MCF 10A (cell line): ENCODE data around the gene HOXA3. TPM values are rescaled to one million over a fixed set of nuclear protein-coding genes. Genes with fewer than 3 reads are reported as not detected.

Experiments
- BruUV-seq: library from RNA; stranded (reverse); fragments of 400-500 nt; replicated peaks from 2 replicates; lab custom pipeline; 2021; lab: Mats Ljungman, UMichigan
- CTCF ChIA-PET: fragments of 300-600 bp; sonication (Branson Sonifier 250); formaldehyde crosslinking; extraction: SDS; loops from one replicate; lab custom pipeline; 2021; ENCODE audit warnings: antibody characterized with exemption, inconsistent platforms; lab: Yijun Ruan, JAX
- POLR2A ChIA-PET: fragments of 300-600, 350-650 bp; sonication (Branson Sonifier 250); formaldehyde crosslinking; extraction: SDS; loops from one replicate; lab custom pipeline; 2020; ENCODE audit warnings: antibody characterized with exemption, inconsistent platforms; lab: Yijun Ruan, JAX
- DNase-seq: peaks from one replicate; pipeline ENCODE4 v3.0.0-alpha.2; 2018; ENCODE audit not compliant: unreplicated experiment
- H3K27ac Mint-ChIP-seq: one replicate; pipeline ENCODE4 v1.8.0; 2022; ENCODE audit warnings: mild to moderate bottlenecking, low read depth, mixed read lengths; ENCODE audit not compliant: unreplicated experiment
- H3K27me3 Mint-ChIP-seq: one replicate; pipeline ENCODE4 v1.8.0; 2022; ENCODE audit warnings: mixed read lengths; ENCODE audit not compliant: insufficient read depth, unreplicated experiment
- H3K36me3 Mint-ChIP-seq: one replicate; pipeline ENCODE4 v1.8.0; 2022; ENCODE audit warnings: mild to moderate bottlenecking, moderate library complexity, mixed read lengths; ENCODE audit not compliant: insufficient read depth, unreplicated experiment
- H3K4me1 Mint-ChIP-seq: one replicate; pipeline ENCODE4 v1.8.0; 2022; ENCODE audit warnings: mixed read lengths; ENCODE audit not compliant: insufficient read depth, unreplicated experiment
- H3K4me3 Mint-ChIP-seq: one replicate; pipeline ENCODE4 v1.8.0; 2022; ENCODE audit warnings: mild to moderate bottlenecking, moderate library complexity, mixed read lengths; ENCODE audit not compliant: unreplicated experiment
- H3K9me3 Mint-ChIP-seq: one replicate; pipeline ENCODE4 v1.8.0; 2022; ENCODE audit warnings: mixed read lengths; ENCODE audit not compliant: unreplicated experiment
- intact Hi-C: fragments of 100-400 bp; cut with micrococcal nuclease; formaldehyde crosslinking; loops from 2 replicates; pipeline ENCODE4 v1.14.1; 2022
- total RNA-seq: library from RNA; stranded (reverse); gene quantifications from 2 replicates; pipeline ENCODE4 v1.2.3, GENCODE V29; 2022
- TF ChIP-seq, protein P1 (sequence below): fragments of 200-600 bp; IDR thresholded peaks from one replicate; pipeline ENCODE4 v1.8.0; 2022; ENCODE audit warnings: antibody characterized with exemption, mild to moderate bottlenecking; ENCODE audit not compliant: unreplicated experiment

The HOXA3 gene
- total RNA-seq, 1 experiment from 2014 or later, result 8.2 TPM

DNA sequence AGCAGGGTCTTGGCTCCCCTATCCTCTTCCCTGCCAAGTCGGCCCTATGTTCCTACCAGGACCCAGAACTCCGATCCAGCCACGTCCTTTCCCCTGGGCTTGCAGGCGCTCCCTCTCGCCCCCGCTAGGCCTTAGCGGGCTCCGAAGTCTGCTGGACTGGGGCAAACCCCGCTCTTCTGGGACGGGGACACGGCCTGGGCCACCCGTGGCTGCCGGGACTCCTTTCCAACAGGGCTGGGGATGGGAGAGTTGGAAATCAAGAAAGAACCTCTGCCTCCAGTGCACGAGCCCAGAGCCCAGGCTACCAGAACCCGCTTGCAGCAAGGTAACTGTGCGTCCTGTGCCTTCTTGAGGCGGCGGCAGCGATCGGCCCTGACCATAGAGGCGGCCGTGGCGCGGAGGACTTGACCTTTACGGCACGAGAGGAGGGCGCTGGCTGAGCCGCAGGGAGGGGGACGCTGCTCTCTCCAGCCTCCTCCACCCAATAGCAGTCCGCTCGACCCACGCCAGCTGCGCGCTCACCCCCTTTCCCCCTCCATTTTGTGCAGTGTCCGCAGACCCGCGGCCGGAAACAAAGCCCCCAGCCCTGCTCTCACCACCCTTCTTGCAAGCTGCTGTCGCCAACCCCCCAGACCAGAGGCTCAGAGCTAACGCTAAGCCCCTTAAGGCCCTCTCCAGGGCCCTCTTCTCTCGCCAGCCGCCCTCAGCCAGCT is 39.6 kb upstream of the HOXA3 start:
- H3K27me3 Mint-ChIP-seq, result peaks cover 12% of the 10 kb centered on the region
- H3K36me3 Mint-ChIP-seq, result no peaks in the 10 kb centered on the region
- no peak overlapping the region for H3K27ac Mint-ChIP-seq
- DNase-seq, result no peak
- no peak overlapping the region for H3K4me3 Mint-ChIP-seq
- TF ChIP-seq, protein P1, sequence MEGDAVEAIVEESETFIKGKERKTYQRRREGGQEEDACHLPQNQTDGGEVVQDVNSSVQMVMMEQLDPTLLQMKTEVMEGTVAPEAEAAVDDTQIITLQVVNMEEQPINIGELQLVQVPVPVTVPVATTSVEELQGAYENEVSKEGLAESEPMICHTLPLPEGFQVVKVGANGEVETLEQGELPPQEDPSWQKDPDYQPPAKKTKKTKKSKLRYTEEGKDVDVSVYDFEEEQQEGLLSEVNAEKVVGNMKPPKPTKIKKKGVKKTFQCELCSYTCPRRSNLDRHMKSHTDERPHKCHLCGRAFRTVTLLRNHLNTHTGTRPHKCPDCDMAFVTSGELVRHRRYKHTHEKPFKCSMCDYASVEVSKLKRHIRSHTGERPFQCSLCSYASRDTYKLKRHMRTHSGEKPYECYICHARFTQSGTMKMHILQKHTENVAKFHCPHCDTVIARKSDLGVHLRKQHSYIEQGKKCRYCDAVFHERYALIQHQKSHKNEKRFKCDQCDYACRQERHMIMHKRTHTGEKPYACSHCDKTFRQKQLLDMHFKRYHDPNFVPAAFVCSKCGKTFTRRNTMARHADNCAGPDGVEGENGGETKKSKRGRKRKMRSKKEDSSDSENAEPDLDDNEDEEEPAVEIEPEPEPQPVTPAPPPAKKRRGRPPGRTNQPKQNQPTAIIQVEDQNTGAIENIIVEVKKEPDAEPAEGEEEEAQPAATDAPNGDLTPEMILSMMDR, result no peak
- no peaks in the 10 kb centered on the region for H3K4me1 Mint-ChIP-seq
- ChIA-PET CTCF (interaction anchor here (3.2 kb wide), 1 partner anchor 13 kb away, joined by 10 read pairs; no protein-coding TSS in a partner anchor), POLR2A (no interaction called here)
- BruUV-seq, result no TSS peak
- no peaks in the 10 kb centered on the region for H3K9me3 Mint-ChIP-seq
- intact Hi-C loops, result loop anchor here (10.0 kb wide), 1 partner anchor 1733 kb away; no protein-coding TSS in a partner anchor

DNA sequence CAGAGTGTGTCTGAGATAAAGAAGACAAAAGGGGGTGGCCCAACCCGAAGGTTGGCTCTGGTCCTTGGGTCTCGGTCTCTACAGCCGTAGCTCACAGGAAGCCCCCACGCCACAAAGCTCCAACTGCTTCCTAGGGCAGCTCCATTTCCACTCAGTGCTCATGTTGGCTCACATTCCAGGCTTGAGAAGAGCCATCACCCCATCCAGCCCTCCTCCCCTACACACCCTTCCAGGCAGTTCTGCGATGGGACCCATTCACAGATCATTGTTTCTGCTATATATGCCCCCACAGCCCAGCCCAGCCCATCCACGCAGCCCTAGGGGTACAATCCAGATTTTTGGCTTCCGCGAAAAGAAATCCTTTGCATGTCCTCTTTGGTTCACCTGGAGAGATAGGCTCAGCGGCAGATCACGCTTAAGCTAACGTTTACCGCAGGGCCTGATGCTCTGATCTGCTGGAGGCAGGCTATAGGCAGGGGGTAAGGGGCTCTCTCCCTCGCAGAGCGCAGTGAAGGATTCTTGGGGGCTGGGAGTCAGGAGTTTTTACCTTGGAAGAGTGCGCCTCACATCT is 38.9 kb upstream of the HOXA3 start:
- H3K27me3 Mint-ChIP-seq, result peaks cover 10% of the 10 kb centered on the region
- POLR2A ChIA-PET, result no interaction called here
- CTCF ChIA-PET, result interaction anchor here (2.2 to 3.2 kb wide), 2 partner anchors 12 to 19 kb away, joined by 6 to 10 read pairs; no protein-coding TSS in a partner anchor
- TF ChIP-seq, protein P1, result no peak
- no peak for DNase-seq
- intact Hi-C loops, result loop anchor here (10.0 kb wide), 1 partner anchor 1734 kb away; no protein-coding TSS in a partner anchor
- H3K9me3 Mint-ChIP-seq, result no peaks in the 10 kb centered on the region
- no peak overlapping the region for H3K27ac Mint-ChIP-seq
- H3K4me3 Mint-ChIP-seq, result no peak overlapping the region
- no peaks in the 10 kb centered on the region for H3K36me3 Mint-ChIP-seq
- no TSS peak for BruUV-seq
- peaks cover 1% of the 10 kb centered on the region for H3K4me1 Mint-ChIP-seq

DNA sequence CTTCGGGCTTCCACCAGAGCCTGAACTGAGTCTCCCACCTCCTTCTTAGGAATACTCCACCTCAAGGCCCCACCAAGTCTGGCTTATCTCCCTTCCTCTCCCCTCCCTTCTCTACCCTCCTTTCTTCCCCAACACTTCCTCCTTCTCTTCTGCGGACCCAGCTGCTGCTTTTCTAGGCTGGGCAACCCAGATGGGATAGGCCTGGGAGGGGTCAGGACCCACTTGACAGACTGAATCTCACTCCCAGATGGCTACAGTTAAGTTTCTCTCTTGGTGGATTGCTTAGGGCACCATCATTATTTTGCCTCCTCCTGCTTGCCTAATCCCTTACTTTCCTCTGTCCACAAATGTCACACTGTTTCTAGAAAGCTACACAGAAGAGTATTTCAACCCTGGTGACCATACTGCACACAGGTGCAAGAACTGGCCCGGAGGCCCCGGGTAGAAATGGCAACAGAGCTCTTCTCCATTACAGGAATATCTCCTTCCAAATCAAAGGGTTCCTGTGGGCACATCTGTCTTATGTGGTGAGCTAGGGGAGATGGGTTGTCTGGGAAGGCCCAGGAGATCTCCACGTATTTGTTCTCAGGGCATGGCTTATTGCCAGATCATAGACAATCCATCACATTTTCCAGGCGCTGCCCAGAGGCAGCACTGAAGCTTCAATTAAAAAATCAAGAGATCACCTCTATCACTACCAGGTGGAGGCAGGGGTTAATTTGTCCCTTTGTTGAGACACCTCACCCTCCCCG is 37.8 kb upstream of the HOXA3 start:
- no peaks in the 10 kb centered on the region for H3K36me3 Mint-ChIP-seq
- H3K4me1 Mint-ChIP-seq, result peaks cover 8% of the 10 kb centered on the region
- CTCF ChIA-PET, result interaction anchor here (0.5 to 3.2 kb wide), 7 partner anchors 11 to 1006 kb away, joined by 3 to 10 read pairs (median 4); no protein-coding TSS in a partner anchor
- no TSS peak for BruUV-seq
- H3K27me3 Mint-ChIP-seq, result peaks cover 9% of the 10 kb centered on the region
- H3K4me3 Mint-ChIP-seq, result no peak overlapping the region
- no peak overlapping the region for H3K27ac Mint-ChIP-seq
- no peak for DNase-seq
- intact Hi-C loops, result loop anchor here (10.0 kb wide), 1 partner anchor 1735 kb away; no protein-coding TSS in a partner anchor
- POLR2A ChIA-PET, result no interaction called here
- no peaks in the 10 kb centered on the region for H3K9me3 Mint-ChIP-seq
- TF ChIP-seq, protein P1, result no peak
